ENCODE results near the gene OR51D1.

The OR51D1 gene

GRCh38 chr11:4645974-4646373 is 8.7 kb downstream of the OR51D1 start:
- no peak for DNase-seq

GRCh38 chr11:4647766-4648165 is 10.5 kb downstream of the OR51D1 start:
- DNase-seq = no peak

- no peak for DNase-seq
These were observed 17.5 kb downstream of the OR51D1 start for GRCh38 chr11:4654635-4655369.

GRCh38 chr11:4658629-4659445 is 21.6 kb downstream of the OR51D1 start:
- DNase-seq = no peak

- no peak for DNase-seq
These were observed 25.6 kb downstream of the OR51D1 start for GRCh38 chr11:4662876-4663275.

- DNase-seq = no peak
These were observed 26.9 kb downstream of the OR51D1 start for GRCh38 chr11:4664183-4664582.

- no peak for DNase-seq
These were observed 27.5 kb downstream of the OR51D1 start for GRCh38 chr11:4664786-4665185.

- DNase-seq = no peak
These were observed 28.1 kb downstream of the OR51D1 start for GRCh38 chr11:4665424-4665823.

GRCh38 chr11:4671741-4672140 is 34.5 kb downstream of the OR51D1 start:
- no peak for DNase-seq

- DNase-seq = no peak
These were observed 35.2 kb downstream of the OR51D1 start for GRCh38 chr11:4672470-4672869.

- DNase-seq = no peak
These were observed 36.5 kb downstream of the OR51D1 start for GRCh38 chr11:4673781-4674180.

- DNase-seq = peak; percentile 76
These were observed 40.7 kb downstream of the OR51D1 start for GRCh38 chr11:4677948-4678347.

- DNase-seq = peak; percentile 84
These were observed 43.1 kb downstream of the OR51D1 start for GRCh38 chr11:4680341-4680740.

- DNase-seq = no peak
These were observed 45.5 kb downstream of the OR51D1 start for GRCh38 chr11:4682623-4683419.

- no peak for DNase-seq
These were observed 47.5 kb downstream of the OR51D1 start for GRCh38 chr11:4684631-4685285.
